Suppressor macrophage treated with lipopolysaccharide for 4 hours (primary cell): ENCODE measurements around the gene ZNF778.

Experiments used
- DNase-seq: peaks from one replicate; pipeline ENCODE4 v3.0.0-alpha.2; 2020

The ZNF778 gene

GRCh38 chr16:89217388-89218191 is at the start of gene ZNF778:
TSS of gene ZNF778 (plus strand) at chr16:89217703. CDS start at chr16:89221128, 3,425 bp downstream.
- DNase-seq = peak; percentile 90

- DNase-seq = no peak
Measured at GRCh38 chr16:89168381-89169189, 48.9 kb upstream of the ZNF778 start.

- no peak for DNase-seq
Measured at GRCh38 chr16:89169778-89170177, 47.7 kb upstream of the ZNF778 start.

GRCh38 chr16:89170346-89171215 is 46.9 kb upstream of the ZNF778 start:
- no peak for DNase-seq

- peak; percentile 92 for DNase-seq
Measured at GRCh38 chr16:89171216-89172170, 46.0 kb upstream of the ZNF778 start, which contains the start of gene CDH15. TSS of gene CDH15 (plus strand) at chr16:89171748. CDS start at chr16:89171832, 84 bp downstream.

- DNase-seq = no peak
Measured at GRCh38 chr16:89172171-89172527, 45.4 kb upstream of the ZNF778 start.

GRCh38 chr16:89172528-89173173 is 44.9 kb upstream of the ZNF778 start:
- DNase-seq = no peak

- DNase-seq = no peak
Measured at GRCh38 chr16:89173174-89173921, 44.2 kb upstream of the ZNF778 start.

GRCh38 chr16:89174055-89174827 is 43.3 kb upstream of the ZNF778 start:
- no peak for DNase-seq

- DNase-seq = no peak
Measured at GRCh38 chr16:89174877-89175276, 42.6 kb upstream of the ZNF778 start.

GRCh38 chr16:89175280-89176146 is 42.0 kb upstream of the ZNF778 start:
- DNase-seq = no peak

GRCh38 chr16:89176147-89176690 is 41.3 kb upstream of the ZNF778 start:
- no peak for DNase-seq

GRCh38 chr16:89176717-89177116 is 40.8 kb upstream of the ZNF778 start:
- DNase-seq = no peak

- no peak for DNase-seq
Measured at GRCh38 chr16:89177501-89177900, 40.0 kb upstream of the ZNF778 start.

GRCh38 chr16:89178453-89179147 is 38.9 kb upstream of the ZNF778 start:
- DNase-seq = no peak

- no peak for DNase-seq
Measured at GRCh38 chr16:89179148-89179484, 38.4 kb upstream of the ZNF778 start.

- no peak for DNase-seq
Measured at GRCh38 chr16:89179656-89180315, 37.7 kb upstream of the ZNF778 start.
